Measurements from ENCODE around the gene IKBKG. TPM values are rescaled to one million over a fixed set of nuclear protein-coding genes. Genes with fewer than 3 reads are reported as not detected.

The IKBKG gene
- total and polyA plus RNA-seq, 2 of the 13 experiments (the other 11 are each of a cell fraction or from before 2014, with no cell fraction given): 30.6 to 44.3 TPM

- TF ChIP-seq ZNF552 (CRISPR knock-in tag; IDR thresholded peaks at IDR 0.05; ENCODE audit: borderline replicate concordance): no peak
These were observed 55.5 kb downstream of the IKBKG start (continued) for GRCh38 chrX:154602766-154603437.

- no peaks in the 10 kb centered on the region for H4K20me1 ChIP-seq (ENCODE audit: insufficient read depth, low read length)
- H3K4me1 ChIP-seq (ENCODE audit: insufficient read depth, low read length): no peaks in the 10 kb centered on the region
- H3K9ac ChIP-seq (ENCODE audit: insufficient read depth, low read depth, low read length): no peak overlapping the region
- intact Hi-C loops (cut with micrococcal nuclease; ENCODE audit: unreplicated experiment): no loop called here
- H3K79me2 ChIP-seq (ENCODE audit: insufficient read depth, low read length): no peaks in the 10 kb centered on the region
- peaks cover 0 to 3% of the 10 kb centered on the region in 2 experiments; a peak in 1 of 5 replicates for H3K27me3 ChIP-seq (ENCODE audit: control insufficient read depth in 1 of 2, insufficient read depth in 2 of 2, low read length in 2 of 2)
- no peak overlapping the region for H2AFZ ChIP-seq (ENCODE audit: low read length)
- H3K4me3 ChIP-seq (replicated peaks in 1 of 3; ENCODE audit: insufficient read depth in 1 of 3, low read depth in 2 of 3, low read length in 3 of 3): no peak overlapping the region
- POLR2A ChIA-PET: no interaction called here
- no peaks in the 10 kb centered on the region for H3K9me3 ChIP-seq (ENCODE audit: low read length)
- DNase-seq (ENCODE audit: low spot score) (no peak), ATAC-seq (no peak), FAIRE-seq (no peak)
- in situ Hi-C loops (cut with HindIII; ENCODE audit: extremely low pct_ligation_motif_present, low pct_unique_long_range_greater_than_20kb): no loop called here
- TF ChIP-seq FOSL2 (CRISPR knock-in tag; IDR thresholded peaks at IDR 0.05) (peak; percentile 51; the same call in 1 of the 2 replicates), NR3C1 (CRISPR knock-in tag; IDR thresholded peaks at IDR 0.05) (no peak)
- BruUV-seq (replicated peaks): no TSS peak
- no peaks in the 10 kb centered on the region for H3K36me3 ChIP-seq (replicated peaks in 1 of 2; ENCODE audit: control insufficient read depth in 1 of 2, insufficient read depth in 2 of 2, low read length in 2 of 2)
- H3K4me2 ChIP-seq (ENCODE audit: low read depth, low read length): no peak overlapping the region
- CTCF ChIA-PET (ENCODE audit: low intra/inter-chr PET ratio, low total read pairs): no interaction called here
- 52% methylated on average over 6 of the region's 13 CpGs for WGBS (ENCODE audit: low lambda C conversion rate)
- H3K27ac ChIP-seq (ENCODE audit: extremely low read length, insufficient read depth, low read length): no peak overlapping the region
These were observed 56.3 kb downstream of the IKBKG start for GRCh38 chrX:154603438-154604430.

DNA sequence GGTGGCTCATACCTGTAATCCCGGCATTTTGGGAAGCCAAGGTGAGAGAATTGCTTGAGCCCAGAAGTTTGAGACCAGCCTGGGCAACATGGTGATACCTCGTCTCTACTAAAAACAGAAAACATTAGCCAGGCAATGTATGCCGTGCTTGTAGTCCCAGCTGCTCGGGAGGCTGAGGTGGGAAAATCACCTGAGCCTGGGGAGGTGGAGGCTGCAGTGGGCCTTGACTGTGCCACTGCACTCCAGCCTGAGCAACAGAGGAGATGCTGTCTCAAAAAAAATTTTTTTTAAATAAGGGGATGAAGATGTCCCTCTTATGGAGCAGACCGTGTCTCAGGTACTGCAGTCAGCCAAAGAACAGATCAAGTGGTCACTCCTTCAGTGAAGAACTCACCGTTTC, 58.1 kb downstream of the IKBKG start:
- H3K9ac ChIP-seq (ENCODE audit: insufficient read depth, low read depth, low read length): no peak overlapping the region
- no peak for DNase-seq (ENCODE audit: low spot score)
- ChIA-PET POLR2A (no interaction called here), CTCF (ENCODE audit: low intra/inter-chr PET ratio, low total read pairs) (no interaction called here)
- H3K27ac ChIP-seq (ENCODE audit: extremely low read length, insufficient read depth, low read length): no peak overlapping the region
- in situ Hi-C loops (cut with HindIII; ENCODE audit: extremely low pct_ligation_motif_present, low pct_unique_long_range_greater_than_20kb): no loop called here
- no peak overlapping the region for H2AFZ ChIP-seq (ENCODE audit: low read length)
- H3K4me2 ChIP-seq (ENCODE audit: low read depth, low read length): no peak overlapping the region
- no peaks in the 10 kb centered on the region for H3K9me3 ChIP-seq (ENCODE audit: low read length)
- ATAC-seq: no peak
- peaks cover 0 to 3% of the 10 kb centered on the region in 2 experiments; a peak in 1 of 5 replicates for H3K27me3 ChIP-seq (ENCODE audit: control insufficient read depth in 1 of 2, insufficient read depth in 2 of 2, low read length in 2 of 2)
- no peaks in the 10 kb centered on the region for H3K4me1 ChIP-seq (ENCODE audit: insufficient read depth, low read length)
- no peaks in the 10 kb centered on the region for H3K79me2 ChIP-seq (ENCODE audit: insufficient read depth, low read length)
- 17% methylated on average over 2 of the region's 6 CpGs for WGBS (ENCODE audit: low lambda C conversion rate)
- no TSS peak for BruUV-seq (replicated peaks)
- intact Hi-C loops (cut with micrococcal nuclease; ENCODE audit: unreplicated experiment): no loop called here
- no peaks in the 10 kb centered on the region for H4K20me1 ChIP-seq (ENCODE audit: insufficient read depth, low read length)
- H3K36me3 ChIP-seq (replicated peaks in 1 of 2; ENCODE audit: control insufficient read depth in 1 of 2, insufficient read depth in 2 of 2, low read length in 2 of 2): no peaks in the 10 kb centered on the region
- H3K4me3 ChIP-seq (replicated peaks in 1 of 3; ENCODE audit: insufficient read depth in 1 of 3, low read depth in 2 of 3, low read length in 3 of 3): no peak overlapping the region
- no peak for FAIRE-seq
- no peak for TF ChIP-seq RXRB (CRISPR knock-in tag; IDR thresholded peaks at IDR 0.05; ENCODE audit: borderline replicate concordance)
- no peak for TF ChIP-seq BCLAF1 (IDR thresholded peaks at IDR 0.05)
- TF ChIP-seq ZNF772 (CRISPR knock-in tag; IDR thresholded peaks at IDR 0.05): no peak
- TF ChIP-seq POLR2A (IDR thresholded peaks at IDR 0.05; ENCODE audit: insufficient read depth in 1 of 2, low read depth in 2 of 2, low read length in 2 of 2): no peak
- no peak for TF ChIP-seq KAT2B (IDR thresholded peaks at IDR 0.05; ENCODE audit: borderline replicate concordance, low read depth, low read length)
- no peak for TF ChIP-seq ZNF235 (CRISPR knock-in tag; IDR thresholded peaks at IDR 0.05; ENCODE audit: borderline replicate concordance)
- no peak for TF ChIP-seq MZF1 (CRISPR knock-in tag; IDR thresholded peaks at IDR 0.05; ENCODE audit: borderline replicate concordance)
- TF ChIP-seq ZNF672 (CRISPR knock-in tag; IDR thresholded peaks at IDR 0.05): no peak
- no peak for TF ChIP-seq MTF1 (CRISPR knock-in tag; IDR thresholded peaks at IDR 0.05)
- no peak for TF ChIP-seq ATF1 (CRISPR knock-in tag; IDR thresholded peaks at IDR 0.05)
- no peak for TF ChIP-seq BORCS8-MEF2B (CRISPR knock-in tag; IDR thresholded peaks at IDR 0.05)
